MV-4-11 (cell line): ENCODE data around the gene CD3E.
A peak's percentile ranks its signal among the peaks of the same experiment; 100 is the strongest.

Source experiments
- DNase-seq: peaks from one replicate; lab custom pipeline; 2025; lab: John Stamatoyannopoulos, UW

The CD3E gene

DNA sequence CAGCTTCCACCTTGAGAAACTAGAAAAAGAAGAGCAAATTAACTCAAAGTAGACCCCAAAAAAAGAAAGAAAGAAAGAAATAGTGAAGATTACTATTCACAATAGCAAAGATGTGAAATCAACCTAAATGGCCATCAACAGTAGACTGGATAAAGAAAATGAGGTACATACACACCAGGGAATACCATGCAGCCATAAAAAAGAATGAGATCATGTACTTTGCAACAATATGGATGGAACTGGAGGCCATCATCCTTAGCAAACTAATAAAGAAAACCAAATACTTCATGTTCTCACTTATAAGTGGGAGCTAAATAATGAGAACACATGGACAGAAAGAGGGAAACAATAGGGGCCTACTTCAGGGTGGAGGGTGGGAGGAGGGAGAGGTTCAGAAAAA lies 24.2 kb downstream of the CD3E start:
- no peak for DNase-seq

DNA sequence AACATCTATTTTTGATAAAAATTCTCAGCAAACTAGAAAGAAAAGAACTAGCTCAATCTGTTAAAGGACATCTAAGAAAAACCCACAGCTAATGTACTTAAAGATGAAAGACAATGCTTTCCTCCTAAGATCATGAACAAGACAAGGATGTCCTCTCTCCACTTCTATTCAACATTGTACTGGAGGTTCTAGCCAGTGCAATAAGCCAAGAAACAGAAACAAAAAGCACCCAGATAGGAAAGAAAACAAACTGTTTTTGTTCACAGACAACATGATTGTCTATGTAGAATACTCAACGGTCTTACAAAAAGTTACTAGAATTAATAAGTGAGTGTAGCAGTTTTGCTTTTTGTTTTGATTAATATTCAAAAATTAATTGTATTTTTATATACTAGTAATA lies 30.2 kb downstream of the CD3E start:
- no peak for DNase-seq

DNA sequence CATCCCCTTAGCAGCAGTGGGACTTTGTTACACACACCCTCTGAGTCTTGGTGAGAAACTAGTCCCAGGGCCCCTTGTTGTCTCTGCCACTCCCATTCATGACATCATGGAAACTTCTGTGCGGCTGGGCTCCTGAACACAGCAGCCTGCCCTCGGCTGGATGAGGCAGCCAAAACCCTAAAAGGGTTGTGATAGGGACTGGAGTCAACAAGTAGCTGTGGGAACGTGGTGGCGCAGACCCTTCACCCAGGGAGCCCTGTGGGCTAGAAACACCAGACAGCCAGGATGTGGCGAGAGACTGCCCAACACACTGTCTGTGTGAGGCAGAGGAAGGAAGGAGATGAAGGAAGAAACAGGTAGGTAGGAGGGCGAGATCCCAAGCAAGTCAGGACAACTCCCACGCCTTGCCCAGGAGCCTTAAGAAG lies 34.1 kb downstream of the CD3E start:
- no peak for DNase-seq

DNA sequence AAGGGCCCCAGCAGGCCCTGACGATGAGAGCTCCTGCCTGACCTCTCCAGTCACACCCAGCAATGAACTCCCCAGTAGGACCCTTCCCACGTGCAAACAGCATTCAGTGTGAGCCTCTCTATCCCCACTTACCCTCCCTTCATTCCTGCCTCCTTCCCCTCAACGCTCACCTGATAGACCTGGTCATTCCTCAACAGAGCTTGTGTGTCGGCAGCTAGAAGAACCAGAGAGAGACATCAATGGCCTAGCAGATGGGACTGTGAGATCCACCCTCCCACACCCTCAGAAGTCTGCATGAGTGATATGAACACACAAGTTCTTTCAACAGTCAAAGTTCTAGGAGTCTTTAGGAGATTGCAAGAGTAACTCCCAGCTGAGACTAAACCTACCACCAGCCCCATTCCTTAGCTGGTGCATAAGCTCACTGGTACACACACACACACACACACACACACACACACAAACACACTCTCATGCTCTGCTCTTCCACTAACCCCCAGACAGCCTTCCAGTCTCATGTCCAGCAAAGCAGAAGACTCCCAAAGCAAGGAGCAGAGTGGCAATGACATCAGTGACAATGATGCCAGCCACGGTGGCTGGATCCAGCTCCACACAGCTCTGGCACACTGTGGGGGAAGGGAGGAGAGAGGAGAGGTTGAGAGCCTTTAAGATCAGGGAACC lies 34.9 kb downstream of the CD3E start:
- DNase-seq, result no peak

DNA sequence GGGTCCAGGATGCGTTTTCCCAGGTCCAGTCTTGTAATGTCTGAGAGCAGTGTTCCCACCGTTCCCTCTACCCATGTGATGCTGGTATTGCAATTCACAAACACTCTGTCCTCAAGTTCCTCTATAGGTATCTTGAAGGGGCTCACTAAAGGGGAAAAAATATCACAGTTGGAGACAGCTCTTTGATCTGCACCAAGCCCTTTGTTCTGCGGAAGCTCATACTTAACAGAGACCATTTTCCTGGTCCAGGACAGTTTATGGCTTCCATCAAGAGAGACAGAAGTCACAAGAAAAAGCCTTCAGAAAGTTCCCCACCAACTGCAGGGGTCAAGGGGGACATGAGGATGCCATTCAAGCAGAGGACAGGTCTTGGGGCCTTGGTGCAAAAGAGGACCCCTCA lies 35.9 kb downstream of the CD3E start:
- DNase-seq, result no peak

DNA sequence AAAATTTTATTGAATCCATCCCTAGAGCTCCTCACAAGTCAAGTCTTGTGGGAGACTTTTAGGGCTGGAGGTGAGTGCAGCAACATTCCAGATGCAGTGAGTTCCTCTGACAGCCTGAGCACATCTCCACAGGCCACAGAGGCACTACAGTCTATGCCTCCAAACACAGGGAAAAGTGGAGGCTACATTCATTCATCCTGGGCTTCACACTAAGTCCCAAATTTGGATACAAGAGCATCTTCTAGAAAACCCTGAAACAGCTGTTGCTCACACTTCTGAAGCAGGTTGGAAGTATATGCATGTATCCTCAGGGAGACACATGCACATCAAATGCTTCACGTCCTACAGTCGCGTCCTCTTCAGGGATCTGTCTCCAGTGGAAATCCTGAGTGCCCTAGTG lies 36.7 kb downstream of the CD3E start:
- DNase-seq, result no peak

DNA sequence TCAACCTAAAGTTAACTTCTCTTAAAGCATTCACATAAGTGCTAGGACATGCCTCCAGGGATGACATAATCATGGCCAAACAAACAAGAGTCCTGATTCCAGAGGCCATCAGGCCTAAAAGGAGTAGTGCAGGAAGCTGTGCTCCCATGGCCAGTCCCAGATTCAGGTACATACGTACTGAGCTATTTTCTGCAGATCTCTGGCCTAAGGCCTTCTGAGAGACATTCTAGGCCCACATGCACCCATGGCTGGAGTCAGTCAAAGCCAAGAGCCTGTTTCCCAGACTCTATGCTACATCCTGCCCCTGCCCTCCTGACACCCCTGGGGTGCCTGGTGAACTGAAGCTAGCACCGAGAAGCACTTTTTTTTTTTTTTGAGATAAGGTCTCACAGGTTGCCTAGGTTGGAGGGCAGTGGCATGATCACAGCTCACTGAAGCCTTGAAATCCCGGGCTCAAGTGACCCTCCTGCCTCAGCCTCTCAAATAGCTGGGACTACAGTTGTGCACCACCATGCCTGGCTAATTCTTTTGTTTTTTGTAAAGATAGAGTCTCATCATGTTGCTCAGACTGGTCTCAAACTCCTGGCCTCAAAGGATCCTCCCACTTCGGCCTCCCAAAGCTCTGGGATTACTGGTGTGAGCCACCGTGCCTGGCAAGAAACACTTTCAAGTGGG lies 37.4 kb downstream of the CD3E start:
- no peak for DNase-seq

DNA sequence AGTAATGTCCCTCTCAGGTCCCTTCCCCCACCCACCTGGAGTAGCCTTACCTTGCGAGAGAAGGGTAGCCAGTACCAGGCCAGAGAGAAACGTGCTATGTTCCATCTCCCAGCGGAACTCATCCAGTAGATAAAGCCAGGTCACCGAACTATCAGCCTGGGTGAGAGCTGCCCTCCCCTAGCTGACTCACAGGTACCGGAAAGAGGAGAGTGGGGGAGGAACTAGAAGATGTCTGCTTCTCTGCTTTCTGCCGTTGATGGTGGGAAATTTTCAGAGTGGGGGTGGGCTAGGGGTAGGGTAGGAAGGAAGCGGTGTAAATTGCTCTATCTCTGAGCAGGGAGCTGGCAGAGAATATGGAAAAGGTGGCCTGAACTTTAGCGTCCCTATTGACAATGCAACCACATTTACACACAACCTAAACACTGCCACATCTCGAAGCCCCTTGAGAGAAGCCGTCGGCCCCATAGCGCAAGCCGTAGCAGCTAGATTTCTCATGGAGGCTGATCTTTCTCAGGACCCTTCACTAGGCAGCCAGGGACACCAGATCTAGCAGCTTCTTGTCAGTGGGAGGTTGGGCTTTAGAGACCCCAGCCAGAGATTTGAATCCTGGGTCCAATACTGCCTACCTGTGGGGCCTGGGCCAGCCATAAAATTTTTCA lies 38.1 kb downstream of the CD3E start, which contains the start of gene CD3D:
TSS of gene CD3D (minus strand) at position 203 of the 659 bp plus-strand sequence. CDS start at position 105, 98 bp downstream.
- DNase-seq, result no peak

DNA sequence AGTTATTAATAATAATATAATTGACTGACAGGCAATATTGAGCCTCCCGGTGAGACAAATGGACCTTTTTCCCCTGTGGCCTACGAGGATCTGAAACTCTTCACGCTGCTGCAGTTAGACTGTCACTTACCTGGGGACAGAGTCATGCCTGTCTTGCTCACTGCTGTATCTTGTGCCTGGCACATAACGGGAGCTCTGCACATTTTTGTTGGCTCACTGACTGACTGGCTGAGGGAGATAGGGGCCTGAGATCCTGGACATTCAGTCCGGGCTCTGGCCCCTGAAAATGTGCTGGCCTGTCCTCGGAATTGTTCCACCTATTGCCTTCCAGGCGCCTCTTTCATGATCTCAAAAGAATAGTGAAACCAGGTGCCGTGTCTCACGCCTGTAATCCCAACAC lies 38.7 kb downstream of the CD3E start:
- no peak for DNase-seq

DNA sequence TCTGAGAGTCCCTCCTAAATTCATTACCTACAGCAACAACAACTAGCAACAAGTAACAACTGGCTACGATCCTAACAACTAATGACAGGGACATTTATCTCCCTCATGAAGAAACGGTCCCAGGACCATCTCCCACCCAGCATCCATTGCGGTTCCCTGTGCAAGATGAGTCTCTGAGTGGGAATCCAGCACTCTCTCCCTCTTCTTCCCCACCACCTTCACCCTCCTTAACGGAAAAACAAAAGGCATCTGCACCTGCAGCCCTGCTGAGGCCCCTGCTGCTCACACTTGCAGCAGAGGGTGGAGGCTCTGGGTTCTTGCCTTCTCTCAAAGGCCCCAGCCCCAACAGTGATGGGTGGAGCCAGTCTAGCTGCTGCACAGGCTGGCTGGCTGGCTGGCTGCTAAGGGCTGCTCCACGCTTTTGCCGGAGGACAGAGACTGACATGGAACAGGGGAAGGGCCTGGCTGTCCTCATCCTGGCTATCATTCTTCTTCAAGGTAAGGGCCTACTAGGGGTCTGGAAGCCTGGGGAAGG lies 39.5 kb downstream of the CD3E start, which contains the start of gene CD3G:
TSS of gene CD3G (plus strand) at position 364 of the 535 bp plus-strand sequence. CDS start at position 444, 80 bp downstream.
- no peak for DNase-seq

DNA sequence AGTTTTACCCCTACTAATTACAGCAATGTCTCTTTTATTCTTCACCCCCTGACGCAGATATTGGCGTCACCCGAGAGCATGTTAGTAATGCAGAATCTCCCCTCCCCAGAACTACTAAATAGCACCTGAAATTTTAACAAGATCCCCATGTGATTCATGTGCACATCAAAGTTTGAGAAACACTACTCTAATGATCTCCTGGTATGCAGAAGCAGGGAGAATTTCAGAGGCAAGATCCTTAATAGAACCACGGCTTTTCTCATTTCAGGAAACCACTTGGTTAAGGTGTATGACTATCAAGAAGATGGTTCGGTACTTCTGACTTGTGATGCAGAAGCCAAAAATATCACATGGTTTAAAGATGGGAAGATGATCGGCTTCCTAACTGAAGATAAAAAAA lies 44.9 kb downstream of the CD3E start:
- DNase-seq, result no peak

DNA sequence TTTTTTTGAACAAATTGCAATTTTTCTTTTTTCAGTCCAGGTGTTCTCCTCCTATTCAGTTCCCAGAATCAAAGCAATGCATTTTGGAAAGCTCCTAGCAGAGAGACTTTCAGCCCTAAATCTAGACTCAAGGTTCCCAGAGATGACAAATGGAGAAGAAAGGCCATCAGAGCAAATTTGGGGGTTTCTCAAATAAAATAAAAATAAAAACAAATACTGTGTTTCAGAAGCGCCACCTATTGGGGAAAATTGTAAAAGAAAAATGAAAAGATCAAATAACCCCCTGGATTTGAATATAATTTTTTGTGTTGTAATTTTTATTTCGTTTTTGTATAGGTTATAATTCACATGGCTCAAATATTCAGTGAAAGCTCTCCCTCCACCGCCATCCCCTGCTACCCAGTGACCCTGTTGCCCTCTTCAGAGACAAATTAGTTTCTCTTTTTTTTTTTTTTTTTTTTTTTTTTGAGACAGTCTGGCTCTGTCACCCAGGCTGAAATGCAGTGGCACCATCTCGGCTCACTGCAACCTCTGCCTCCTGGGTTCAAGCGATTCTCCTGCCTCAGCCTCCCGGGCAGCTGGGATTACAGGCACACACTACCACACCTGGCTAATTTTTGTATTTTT lies 48.7 kb downstream of the CD3E start:
- peak; percentile 11 for DNase-seq

DNA sequence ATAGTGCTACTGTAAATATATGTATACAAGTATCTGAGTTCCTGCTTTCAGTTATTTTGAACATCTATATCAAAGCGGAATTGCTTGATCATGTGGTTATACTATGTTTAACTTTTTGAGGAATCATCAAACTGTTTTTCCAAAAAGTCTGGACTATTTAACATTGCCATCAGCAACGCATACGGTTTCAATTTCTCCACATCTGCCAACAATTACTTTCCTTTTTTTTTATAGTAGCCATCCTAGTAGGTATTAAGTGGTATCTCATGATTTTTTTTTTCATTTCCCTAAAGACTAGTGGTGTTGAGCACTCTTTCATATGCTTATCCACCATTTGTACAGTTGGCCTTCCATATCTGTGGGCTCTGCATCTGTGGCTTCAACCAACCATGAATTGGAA lies 53.5 kb downstream of the CD3E start:
- DNase-seq, result no peak

DNA sequence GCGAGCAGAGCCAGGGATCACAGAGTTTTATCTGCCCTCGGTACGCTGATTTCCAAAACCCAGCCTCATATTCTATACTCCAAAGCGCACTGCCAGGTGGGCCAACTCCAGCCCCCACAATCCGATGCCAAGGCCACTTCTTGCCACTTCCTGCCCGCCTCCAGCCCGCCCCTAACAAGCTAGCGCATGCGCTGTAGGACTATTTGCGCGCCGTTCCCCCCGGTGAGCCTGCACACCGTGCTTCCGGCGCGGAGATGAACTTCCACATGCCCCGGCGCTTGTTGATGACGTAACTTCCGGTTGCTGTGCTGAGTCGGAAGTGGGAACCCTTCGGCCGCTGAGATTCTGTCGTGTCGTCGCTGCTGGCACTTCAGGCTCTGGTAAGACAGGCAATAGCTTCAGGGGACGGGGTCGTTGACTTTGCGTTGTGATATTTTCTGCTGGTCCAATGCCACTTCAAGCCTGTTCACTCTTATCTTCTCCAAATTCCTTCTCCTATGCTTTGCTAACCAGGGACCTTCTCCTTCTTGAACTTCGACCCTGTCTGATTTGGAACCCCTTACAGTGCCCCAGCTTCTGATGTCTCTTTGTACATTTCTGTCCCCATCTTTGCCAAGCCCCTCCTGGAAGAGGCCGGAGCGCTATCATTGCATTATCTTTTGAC lies 54.9 kb downstream of the CD3E start, which contains the start of gene UBE4A:
TSS of gene UBE4A (plus strand) at position 306 of the 664 bp plus-strand sequence. CDS start 5,481 bp downstream, outside the sequence.
- DNase-seq, result peak; percentile 95

DNA sequence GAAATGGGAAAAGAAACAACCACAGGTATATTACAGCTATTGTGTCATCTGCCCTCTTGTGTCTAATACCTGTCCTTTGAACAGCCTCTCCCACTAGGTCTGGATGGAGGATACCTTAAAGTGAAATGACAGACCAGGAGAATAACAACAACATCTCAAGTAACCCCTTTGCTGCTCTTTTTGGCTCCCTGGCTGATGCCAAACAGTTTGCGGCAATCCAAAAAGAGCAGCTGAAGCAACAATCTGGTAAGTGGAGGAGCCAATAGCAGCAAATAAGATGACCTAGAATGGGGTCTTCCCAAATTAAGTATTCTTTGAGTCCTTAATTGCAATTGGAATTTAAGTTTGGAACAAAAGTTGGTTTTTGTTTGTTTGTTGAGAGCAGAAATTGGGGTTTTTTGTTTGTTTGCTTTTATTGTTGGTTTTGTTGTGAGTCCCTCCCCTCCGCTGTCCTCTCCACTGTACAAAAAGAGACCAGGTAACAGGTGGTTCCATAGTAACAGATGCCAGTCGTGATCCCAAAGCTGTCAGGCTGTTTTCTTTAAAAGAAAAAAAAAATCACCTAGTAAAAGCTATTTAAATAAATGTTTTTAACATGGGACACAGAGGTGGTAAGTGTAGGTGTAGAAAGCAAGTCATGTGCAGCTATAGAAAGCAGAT lies 60.6 kb downstream of the CD3E start:
- no peak for DNase-seq
